Keratinocyte (primary cell): Measurements from ENCODE around the gene PPARA. TPM values are rescaled to one million over a fixed set of nuclear protein-coding genes. Genes with fewer than 3 reads are reported as not detected.

Source experiments
- DNase-seq: peaks from one replicate; pipeline ENCODE4 v3.0.0-alpha.2; 2011; ENCODE audit warnings: low read depth, missing footprints, low spot score
- FAIRE-seq: peaks from 2 replicates; lab custom pipeline; 2011; peaks lifted over from hg19 to GRCh38; lab: Jason Lieb, UNC
- H2AFZ ChIP-seq: 2 replicates; pipeline ENCODE4 v1.6.0; 2012; ENCODE audit warnings: low read length, control low read depth, inconsistent platforms; ENCODE audit not compliant: control insufficient read depth
- H3K27ac ChIP-seq: 2 replicates; pipeline ENCODE4 v1.5.1; 2011; ENCODE audit warnings: low read length; ENCODE audit not compliant: control insufficient read depth, insufficient read depth
- H3K27me3 ChIP-seq: 3 replicates; pipeline ENCODE4 v1.6.0; 2011; ENCODE audit warnings: low read length; ENCODE audit not compliant: control insufficient read depth, insufficient read depth; ENCODE audit errors: extremely low read depth
- H3K36me3 ChIP-seq, 2 experiments: 2 replicates in 1 of 2; 3 replicates in 1 of 2; pipeline ENCODE4 v1.5.1; 2011; ENCODE audit warnings: low read length in 2 of 2, mild to moderate bottlenecking in 1 of 2; ENCODE audit not compliant: control insufficient read depth in 2 of 2, insufficient read depth in 2 of 2; ENCODE audit errors: extremely low read depth in 1 of 2
- H3K4me1 ChIP-seq: 3 replicates; pipeline ENCODE4 v1.5.1; 2011; ENCODE audit warnings: low read length; ENCODE audit not compliant: control insufficient read depth, insufficient read depth; ENCODE audit errors: extremely low read depth
- H3K4me2 ChIP-seq: 3 replicates; pipeline ENCODE4 v1.6.0; 2011; ENCODE audit warnings: low read depth, low read length; ENCODE audit not compliant: control insufficient read depth, insufficient read depth; ENCODE audit errors: extremely low read depth
- H3K4me3 ChIP-seq, 3 experiments: fragments of 200-600 bp in 1 of 3; sonication (generic) in 1 of 3; 2 replicates in 2 of 3; 3 replicates in 1 of 3; pipeline ENCODE4 v1.5.1; 2011 to 2016; ENCODE audit warnings: low read length in 3 of 3, mild to moderate bottlenecking in 3 of 3, control low read depth in 2 of 3, inconsistent platforms in 1 of 3, low read depth in 1 of 3, mixed read lengths in 1 of 3, mixed run types in 1 of 3, moderate library complexity in 1 of 3; ENCODE audit not compliant: control insufficient read depth in 2 of 3, insufficient read depth in 2 of 3; ENCODE audit errors: extremely low read depth in 1 of 3
- H3K79me2 ChIP-seq: 2 replicates; pipeline ENCODE4 v1.6.0; 2012; ENCODE audit warnings: low read length; ENCODE audit not compliant: control insufficient read depth, insufficient read depth
- H3K9ac ChIP-seq: 3 replicates; pipeline ENCODE4 v1.6.0; 2011; ENCODE audit warnings: low read length; ENCODE audit not compliant: control insufficient read depth, insufficient read depth; ENCODE audit errors: extremely low read depth
- H3K9me1 ChIP-seq: 3 replicates; pipeline ENCODE4 v1.6.0; 2011; ENCODE audit warnings: low read length; ENCODE audit not compliant: control insufficient read depth, insufficient read depth; ENCODE audit errors: extremely low read depth
- H3K9me3 ChIP-seq: 2 replicates; pipeline ENCODE4 v1.5.1; 2012; ENCODE audit warnings: low read depth, low read length; ENCODE audit not compliant: control insufficient read depth
- H4K20me1 ChIP-seq: 3 replicates; pipeline ENCODE4 v1.6.0; 2011; ENCODE audit warnings: low read length; ENCODE audit not compliant: control insufficient read depth, insufficient read depth; ENCODE audit errors: extremely low read depth
- EZH2 ChIP-seq: IDR thresholded peaks from one replicate; pipeline ENCODE4 v1.6.1; 2012; ENCODE audit warnings: inconsistent platforms, mild to moderate bottlenecking, low read length, moderate library complexity
- dilution Hi-C: fragments of 300-500 bp; cut with MboI; formaldehyde crosslinking; loops from one replicate; pipeline ENCODE4 v1.7.0; 2020; ENCODE audit warnings: low sequenced_read_pairs; ENCODE audit not compliant: extremely low pct_ligation_motif_present
- polyA plus RNA-seq, 5 experiments: library from polyadenylated mRNA; depleted of rRNA in 3 of 5; stranded (reverse) in 3 of 5; stranded (forward) in 1 of 5; unstranded in 1 of 5; fragments of >200 nt; gene quantifications; 1 replicate in 1 of 5; 2 replicates in 3 of 5; 3 replicates in 1 of 5; pipeline versions ENCODE4 v1.2.1 to v1.2.3, GENCODE V29; 2011 to 2012; ENCODE audit warnings: missing spikeins in 2 of 5, low read depth in 1 of 5, low replicate concordance in 1 of 5
- TF ChIP-seq, protein P1 (sequence below), 3 experiments: IDR thresholded peaks in 1 of 3; conservative IDR thresholded peaks in 1 of 3; optimal IDR thresholded peaks in 1 of 3; 2 replicates in 2 of 3; 3 replicates in 1 of 3; pipeline versions ENCODE3 to v1.5.1; 2011; ENCODE audit warnings: low read length in 3 of 3, mild to moderate bottlenecking in 3 of 3, moderate library complexity in 2 of 3, control low read depth in 1 of 3, inconsistent platforms in 1 of 3; ENCODE audit not compliant: insufficient read depth in 2 of 3; ENCODE audit errors: extremely low read depth in 1 of 3

The PPARA gene
- polyA plus RNA-seq, 1 donor (not counting 4 experiments of a cell fraction or from before 2014, with no cell fraction given): 4.9 TPM

DNA sequence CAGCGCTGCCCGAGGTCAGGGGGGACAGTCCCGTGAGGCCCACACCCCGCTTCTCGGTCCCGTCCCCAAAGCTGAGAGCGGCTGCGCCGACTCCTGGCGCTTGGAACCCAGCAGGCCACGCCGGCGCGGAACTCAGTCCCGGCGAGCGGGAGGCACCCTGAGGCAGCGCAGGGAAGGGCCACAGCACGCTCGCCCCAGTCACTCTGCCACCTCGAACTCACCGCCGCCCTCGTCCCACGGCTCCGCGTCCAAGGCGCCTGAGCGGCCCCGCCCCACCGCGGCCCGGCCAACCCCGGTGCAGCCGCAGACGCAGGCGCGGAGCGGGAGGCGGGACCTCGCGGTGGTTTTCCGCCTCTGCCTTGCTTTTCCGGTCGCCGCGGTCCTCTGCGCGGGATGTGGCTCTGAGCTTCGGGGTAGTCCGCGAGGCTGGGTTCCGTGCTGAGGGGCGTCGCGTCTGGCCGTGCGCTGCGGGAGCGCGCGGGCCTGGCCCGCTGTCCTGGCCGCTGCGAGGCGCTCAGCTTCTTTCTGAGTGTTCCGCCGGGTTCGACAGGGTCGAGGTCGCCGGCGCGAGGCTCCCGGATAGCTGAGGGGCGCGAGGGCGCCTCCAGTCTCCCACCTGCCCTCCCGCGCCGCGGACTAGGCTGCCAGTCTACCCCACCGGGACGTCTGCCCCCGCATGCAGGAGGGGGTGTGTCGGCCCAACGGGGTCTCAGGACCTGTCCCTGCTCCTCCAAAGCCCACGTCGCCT, 99.9 kb downstream of the PPARA start, which contains the start of gene CDPF1:
Gene CDPF1 (minus strand): TSS at position 259 of the 748 bp plus-strand sequence. CDS start 2,009 bp downstream, outside the sequence.
- Histone ChIP-seq H3K9ac (peak within 1 kb of the TSS; percentile 83), H3K27ac (peak within 1 kb of the TSS; percentile 40), H3K27me3 (no peaks in the 10 kb centered on the region), H3K9me3 (no peaks in the 10 kb centered on the region), H3K9me1 (no peaks in the 10 kb centered on the region), H3K4me1 (peaks cover 14% of the 10 kb centered on the region), H3K36me3 (peaks cover 0 to 2% of the 10 kb centered on the region in 2 experiments), H2AFZ (peak within 1 kb of the TSS; percentile 92), H3K4me3 (peak within 1 kb of the TSS; percentile 78 to 94 (median 84)), H3K79me2 (no peaks in the 10 kb centered on the region), H4K20me1 (no peaks in the 10 kb centered on the region), H3K4me2 (peak within 1 kb of the TSS; percentile 92)
- FAIRE-seq: no peak
- peak; percentile 28 for DNase-seq
- dilution Hi-C loops: no loop called here
- TF ChIP-seq, protein P1, sequence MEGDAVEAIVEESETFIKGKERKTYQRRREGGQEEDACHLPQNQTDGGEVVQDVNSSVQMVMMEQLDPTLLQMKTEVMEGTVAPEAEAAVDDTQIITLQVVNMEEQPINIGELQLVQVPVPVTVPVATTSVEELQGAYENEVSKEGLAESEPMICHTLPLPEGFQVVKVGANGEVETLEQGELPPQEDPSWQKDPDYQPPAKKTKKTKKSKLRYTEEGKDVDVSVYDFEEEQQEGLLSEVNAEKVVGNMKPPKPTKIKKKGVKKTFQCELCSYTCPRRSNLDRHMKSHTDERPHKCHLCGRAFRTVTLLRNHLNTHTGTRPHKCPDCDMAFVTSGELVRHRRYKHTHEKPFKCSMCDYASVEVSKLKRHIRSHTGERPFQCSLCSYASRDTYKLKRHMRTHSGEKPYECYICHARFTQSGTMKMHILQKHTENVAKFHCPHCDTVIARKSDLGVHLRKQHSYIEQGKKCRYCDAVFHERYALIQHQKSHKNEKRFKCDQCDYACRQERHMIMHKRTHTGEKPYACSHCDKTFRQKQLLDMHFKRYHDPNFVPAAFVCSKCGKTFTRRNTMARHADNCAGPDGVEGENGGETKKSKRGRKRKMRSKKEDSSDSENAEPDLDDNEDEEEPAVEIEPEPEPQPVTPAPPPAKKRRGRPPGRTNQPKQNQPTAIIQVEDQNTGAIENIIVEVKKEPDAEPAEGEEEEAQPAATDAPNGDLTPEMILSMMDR (optimal IDR thresholded peaks at IDR 0.05 in 1 of 3, IDR thresholded peaks at IDR 0.05 in 1 of 3, conservative IDR thresholded peaks at IDR 0.05 in 1 of 3; ENCODE audit: extremely low read depth in 1 of 3, insufficient read depth in 2 of 3, low read length in 3 of 3): peak in 2 of 3 experiments; percentile 12 to 24
- no peak for TF ChIP-seq EZH2

GRCh38 chr22:46250783-46251125, 100.4 kb downstream of the PPARA start:
- Histone ChIP-seq H4K20me1 (no peaks in the 10 kb centered on the region), H3K27me3 (no peaks in the 10 kb centered on the region), H3K79me2 (no peaks in the 10 kb centered on the region), H3K27ac (peak overlapping the region; percentile 40), H3K4me1 (peaks cover 14% of the 10 kb centered on the region), H3K9me1 (no peaks in the 10 kb centered on the region), H3K36me3 (no peaks in the 10 kb centered on the region), H3K9me3 (no peaks in the 10 kb centered on the region), H3K9ac (peak overlapping the region; percentile 83), H3K4me2 (peak overlapping the region; percentile 92), H3K4me3 (peak overlapping the region; percentile 78 to 94 (median 84)), H2AFZ (peak overlapping the region; percentile 92)
- FAIRE-seq (no peak), DNase-seq (no peak)
- dilution Hi-C loops: no loop called here
- TF ChIP-seq, protein P1 (optimal IDR thresholded peaks at IDR 0.05 in 1 of 3, IDR thresholded peaks at IDR 0.05 in 1 of 3, conservative IDR thresholded peaks at IDR 0.05 in 1 of 3; ENCODE audit: extremely low read depth in 1 of 3, insufficient read depth in 2 of 3, low read length in 3 of 3): no peak
- no peak for TF ChIP-seq EZH2
